ENCODE measurements around the gene PAK1.

GRCh38 chr11:77473801-77474683 is at the start of gene PAK1:
- TF ChIP-seq CTCF (IDR thresholded peaks at IDR 0.05) (peak in 4 of 6 experiments; percentile 7 to 24 (median 14)), POLR2A (IDR thresholded peaks at IDR 0.05) (peak; percentile 31 to 35)
